MM.1S (cell line): ENCODE data around the gene ACBD6.
A peak's percentile ranks its signal among the peaks of the same experiment; 100 is the strongest.

ENCODE experiments used
- DNase-seq: peaks from one replicate; pipeline ENCODE4 v3.0.0-alpha.2; 2015
- H2AFZ ChIP-seq: fragments of 300-600 bp; sonication (generic); 2 replicates; pipeline ENCODE4 v1.6.0; 2016; ENCODE audit warnings: antibody characterized with exemption, low read length
- H3F3A ChIP-seq: fragments of 300-600 bp; sonication (generic); 2 replicates; pipeline ENCODE4 v1.6.1; 2016; ENCODE audit warnings: mild to moderate bottlenecking, antibody characterized with exemption, low read length, moderate library complexity, mixed read lengths; ENCODE audit not compliant: insufficient read depth
- H3K27ac ChIP-seq: fragments of 300-600 bp; sonication (generic); 2 replicates; pipeline ENCODE4 v1.5.1; 2016; ENCODE audit warnings: mild to moderate bottlenecking, low read length
- H3K27me3 ChIP-seq: fragments of 300-600 bp; sonication (generic); replicated peaks from 2 replicates; pipeline ENCODE4 v1.6.0; 2016; ENCODE audit warnings: low read length; ENCODE audit not compliant: insufficient read depth
- H3K36me3 ChIP-seq: fragments of 300-600 bp; sonication (generic); replicated peaks from 2 replicates; pipeline ENCODE4 v1.6.1; 2016; ENCODE audit warnings: mild to moderate bottlenecking, low read length, mixed read lengths; ENCODE audit not compliant: insufficient read depth
- H3K4me1 ChIP-seq: fragments of 300-600 bp; sonication (generic); 2 replicates; pipeline ENCODE4 v1.6.1; 2016; ENCODE audit warnings: low read length, mixed read lengths
- H3K4me2 ChIP-seq: fragments of 300-600 bp; sonication (generic); 2 replicates; pipeline ENCODE4 v1.6.0; 2016; ENCODE audit warnings: low read depth, low read length
- H3K4me3 ChIP-seq: fragments of 300-600 bp; sonication (generic); 2 replicates; pipeline ENCODE4 v1.5.1; 2016; ENCODE audit warnings: low read length, mixed read lengths
- H3K79me2 ChIP-seq: fragments of 300-600 bp; sonication (generic); 2 replicates; pipeline ENCODE4 v1.6.1; 2016; ENCODE audit warnings: mixed run types, low read length, mixed read lengths
- H3K9ac ChIP-seq: fragments of 300-600 bp; sonication (generic); 2 replicates; pipeline ENCODE4 v1.6.1; 2016; ENCODE audit warnings: low read length, mixed read lengths
- H3K9me2 ChIP-seq: fragments of 300-600 bp; sonication (generic); replicated peaks from 2 replicates; pipeline ENCODE4 v1.6.1; 2016; ENCODE audit warnings: mild to moderate bottlenecking, low read length, mixed read lengths; ENCODE audit not compliant: insufficient read depth
- H3K9me3 ChIP-seq: fragments of 300-600 bp; sonication (generic); replicated peaks from 2 replicates; pipeline ENCODE4 v1.6.1; 2016; ENCODE audit warnings: mild to moderate bottlenecking, low read length, mixed read lengths; ENCODE audit not compliant: insufficient read depth
- H4K20me1 ChIP-seq: fragments of 300-600 bp; sonication (generic); 2 replicates; pipeline ENCODE4 v1.6.1; 2016; ENCODE audit warnings: mild to moderate bottlenecking, low read length, moderate library complexity, mixed read lengths; ENCODE audit not compliant: insufficient read depth
- CTCF ChIP-seq: fragments of 300-600 bp; sonication (generic); IDR thresholded peaks from 2 replicates; pipeline ENCODE4 v1.5.1; 2016; ENCODE audit warnings: antibody characterized with exemption, low read length, mixed read lengths
- EZH2 ChIP-seq: fragments of 300-600 bp; sonication (generic); optimal IDR thresholded peaks from 2 replicates; pipeline ENCODE3; 2017; ENCODE audit warnings: low read depth, mild to moderate bottlenecking, antibody characterized with exemption, low read length, mixed read lengths
- EZH2phosphoT487 ChIP-seq: fragments of 300-600 bp; sonication (generic); IDR thresholded peaks from 2 replicates; pipeline ENCODE4 v1.6.1; 2018; ENCODE audit warnings: antibody characterized with exemption, low read length

ACBD6 gene

GRCh38 chr1:180369061-180369460 lies 133.3 kb downstream of the ACBD6 start:
- DNase-seq: no peak
- Histone ChIP-seq H3K4me2 (peak overlapping the region; percentile 1; the same call in 1 of the 2 replicates), H2AFZ (no peak overlapping the region), H3K27ac (no peak overlapping the region), H4K20me1 (no peaks in the 10 kb centered on the region), H3K79me2 (no peaks in the 10 kb centered on the region), H3K36me3 (no peaks in the 10 kb centered on the region), H3K9ac (no peak overlapping the region), H3K9me2 (no peaks in the 10 kb centered on the region), H3K4me1 (peaks cover 7% of the 10 kb centered on the region), H3K4me3 (no peak overlapping the region), H3F3A (no peaks in the 10 kb centered on the region), H3K9me3 (no peaks in the 10 kb centered on the region), H3K27me3 (no peaks in the 10 kb centered on the region)
- TF ChIP-seq EZH2phosphoT487 (no peak), EZH2 (no peak), CTCF (no peak)

GRCh38 chr1:180366371-180367068 lies 135.9 kb downstream of the ACBD6 start:
- H3K9ac ChIP-seq: no peak overlapping the region
- H3F3A ChIP-seq: no peaks in the 10 kb centered on the region
- no peaks in the 10 kb centered on the region for H3K9me2 ChIP-seq
- H4K20me1 ChIP-seq: no peaks in the 10 kb centered on the region
- no peak for DNase-seq
- H3K27ac ChIP-seq: no peak overlapping the region
- H3K27me3 ChIP-seq: no peaks in the 10 kb centered on the region
- H3K4me3 ChIP-seq: no peak overlapping the region
- no peak overlapping the region for H3K4me2 ChIP-seq
- H3K9me3 ChIP-seq: no peaks in the 10 kb centered on the region
- H3K79me2 ChIP-seq: no peaks in the 10 kb centered on the region
- no peak for TF ChIP-seq EZH2phosphoT487
- TF ChIP-seq EZH2: no peak
- no peak for TF ChIP-seq CTCF
- H2AFZ ChIP-seq: no peak overlapping the region
- no peaks in the 10 kb centered on the region for H3K36me3 ChIP-seq
- H3K4me1 ChIP-seq: peaks cover 7% of the 10 kb centered on the region

GRCh38 chr1:180365039-180365438 lies 137.3 kb downstream of the ACBD6 start:
- Histone ChIP-seq H3K9me2 (no peaks in the 10 kb centered on the region), H3K9ac (no peak overlapping the region), H3K27ac (no peak overlapping the region), H4K20me1 (no peaks in the 10 kb centered on the region), H2AFZ (no peak overlapping the region), H3K79me2 (no peaks in the 10 kb centered on the region), H3K9me3 (no peaks in the 10 kb centered on the region), H3K4me3 (no peak overlapping the region), H3K4me2 (no peak overlapping the region), H3K4me1 (peaks cover 7% of the 10 kb centered on the region), H3F3A (no peaks in the 10 kb centered on the region), H3K36me3 (no peaks in the 10 kb centered on the region), H3K27me3 (no peaks in the 10 kb centered on the region)
- no peak for TF ChIP-seq EZH2
- peak; percentile 29 for TF ChIP-seq CTCF
- no peak for TF ChIP-seq EZH2phosphoT487
- peak; percentile 23 for DNase-seq
